ENCODE results near the gene SNX33.
A peak's percentile ranks its signal among the peaks of the same experiment; 100 is the strongest.
"Not testable (repeated sequence)": the region's sequence is repeated elsewhere in the genome, so short reads cannot be mapped to it uniquely, and the experiment has no call there.

Gene SNX33

DNA sequence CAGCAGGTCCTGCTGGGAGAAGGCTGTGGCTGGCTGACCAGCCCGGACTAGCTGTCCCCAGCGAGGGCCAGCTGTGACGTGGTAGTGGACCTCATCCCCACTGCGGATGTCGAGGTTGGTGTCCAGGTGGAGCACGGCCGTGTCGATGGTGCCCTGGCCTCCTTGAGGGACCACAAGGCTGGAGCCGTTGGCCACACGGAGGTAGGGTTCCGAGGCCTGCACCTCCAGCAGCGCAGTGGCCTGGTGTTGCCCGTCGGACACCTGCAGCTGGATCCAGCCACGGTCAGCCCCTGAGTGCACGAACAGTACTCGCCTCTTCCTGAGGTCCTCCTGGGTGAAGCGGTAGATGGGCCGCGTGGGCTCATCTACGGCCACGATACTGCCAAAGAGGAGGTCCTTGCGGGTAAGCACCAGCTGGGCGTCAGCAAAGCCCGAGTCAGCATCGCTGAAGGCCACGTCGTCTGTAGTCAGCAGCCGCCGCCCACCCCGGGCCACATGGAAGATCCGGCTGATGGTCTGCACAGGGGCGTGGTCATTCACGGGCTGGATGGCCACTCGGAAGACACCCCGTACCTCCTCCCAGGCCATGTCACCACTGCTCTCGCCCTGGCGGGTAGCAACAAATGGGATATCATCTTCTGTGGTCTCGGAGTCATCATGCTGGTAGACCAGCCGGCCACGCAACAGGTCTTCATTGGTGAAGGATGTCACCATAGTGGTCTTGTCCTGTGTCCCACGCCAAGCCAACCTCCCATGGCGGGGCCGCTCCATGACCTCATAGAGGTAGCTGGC is 40.0 kb downstream of the SNX33 start:
- TF ChIP-seq, protein P1, sequence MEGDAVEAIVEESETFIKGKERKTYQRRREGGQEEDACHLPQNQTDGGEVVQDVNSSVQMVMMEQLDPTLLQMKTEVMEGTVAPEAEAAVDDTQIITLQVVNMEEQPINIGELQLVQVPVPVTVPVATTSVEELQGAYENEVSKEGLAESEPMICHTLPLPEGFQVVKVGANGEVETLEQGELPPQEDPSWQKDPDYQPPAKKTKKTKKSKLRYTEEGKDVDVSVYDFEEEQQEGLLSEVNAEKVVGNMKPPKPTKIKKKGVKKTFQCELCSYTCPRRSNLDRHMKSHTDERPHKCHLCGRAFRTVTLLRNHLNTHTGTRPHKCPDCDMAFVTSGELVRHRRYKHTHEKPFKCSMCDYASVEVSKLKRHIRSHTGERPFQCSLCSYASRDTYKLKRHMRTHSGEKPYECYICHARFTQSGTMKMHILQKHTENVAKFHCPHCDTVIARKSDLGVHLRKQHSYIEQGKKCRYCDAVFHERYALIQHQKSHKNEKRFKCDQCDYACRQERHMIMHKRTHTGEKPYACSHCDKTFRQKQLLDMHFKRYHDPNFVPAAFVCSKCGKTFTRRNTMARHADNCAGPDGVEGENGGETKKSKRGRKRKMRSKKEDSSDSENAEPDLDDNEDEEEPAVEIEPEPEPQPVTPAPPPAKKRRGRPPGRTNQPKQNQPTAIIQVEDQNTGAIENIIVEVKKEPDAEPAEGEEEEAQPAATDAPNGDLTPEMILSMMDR (conservative IDR thresholded peaks at IDR 0.05; ENCODE audit: control insufficient read depth, insufficient read depth, low read depth, low read length) = no peak
- peak; percentile 34 for DNase-seq (ENCODE audit: low read depth)
- H3K4me3 ChIP-seq (ENCODE audit: control insufficient read depth, low read depth, low read length) = no peak overlapping the region

DNA sequence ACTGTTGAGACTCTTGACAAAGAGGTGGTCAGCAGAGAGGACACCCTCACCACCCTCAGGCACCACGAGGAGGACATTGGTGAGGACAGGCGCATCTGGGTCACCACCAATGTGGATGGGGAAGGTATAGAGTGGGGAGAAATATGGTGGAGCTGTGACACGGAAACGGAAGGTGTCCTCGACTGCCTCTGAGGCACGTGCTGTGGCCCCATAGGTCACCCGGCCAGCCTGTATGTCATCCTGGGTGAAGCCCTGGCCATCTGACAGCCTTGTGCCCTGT is 40.5 kb downstream of the SNX33 start:
- TF ChIP-seq, protein P1 (conservative IDR thresholded peaks at IDR 0.05; ENCODE audit: control insufficient read depth, insufficient read depth, low read depth, low read length) = no peak
- H3K4me3 ChIP-seq (ENCODE audit: control insufficient read depth, low read depth, low read length) = no peak overlapping the region
- DNase-seq (ENCODE audit: low read depth) = no peak

DNA sequence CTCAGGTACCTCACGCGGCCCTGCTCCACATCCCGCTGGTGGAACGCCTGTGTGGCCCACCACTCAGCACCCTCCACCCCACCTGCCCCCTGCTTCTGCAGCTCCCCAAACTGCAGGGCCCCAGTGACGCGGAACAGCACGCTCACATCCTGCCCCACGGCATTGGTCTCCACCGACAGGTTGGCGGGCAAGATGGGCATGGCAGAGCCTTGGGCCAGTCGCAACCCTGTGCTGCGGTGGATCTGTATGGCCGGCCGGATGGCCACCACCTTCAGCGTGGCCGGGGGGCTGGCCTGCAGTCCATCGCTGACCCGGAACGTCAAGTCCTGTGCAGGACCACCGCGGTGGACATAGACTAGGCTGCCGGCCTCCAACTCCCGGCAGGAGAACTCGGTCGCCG is 41.1 kb downstream of the SNX33 start:
- no peak for DNase-seq (ENCODE audit: low read depth)
- H3K4me3 ChIP-seq (ENCODE audit: control insufficient read depth, low read depth, low read length) = no peak overlapping the region
- TF ChIP-seq, protein P1 (conservative IDR thresholded peaks at IDR 0.05; ENCODE audit: control insufficient read depth, insufficient read depth, low read depth, low read length) = no peak

DNA sequence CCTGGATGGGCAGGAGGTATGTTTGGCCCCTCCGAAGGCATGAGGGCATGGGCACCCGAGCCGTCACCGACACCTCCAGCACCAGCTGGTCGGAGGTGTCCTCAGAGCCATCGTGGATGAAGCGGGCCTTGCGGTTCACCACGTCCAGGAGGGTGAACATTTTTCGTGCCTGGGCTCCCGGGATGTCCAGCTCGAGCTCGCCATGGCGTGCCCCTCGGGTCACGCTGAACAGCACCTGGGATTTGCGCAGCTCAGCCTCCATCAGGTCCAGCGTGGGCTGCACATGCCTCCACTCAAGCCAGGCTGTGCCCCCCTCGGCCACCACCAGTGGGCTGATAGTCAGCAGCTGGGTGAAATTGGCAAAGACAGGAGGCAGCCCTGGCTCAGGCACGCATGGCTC is 41.7 kb downstream of the SNX33 start:
- H3K4me3 ChIP-seq (ENCODE audit: control insufficient read depth, low read depth, low read length); DNase-seq (ENCODE audit: low read depth): not testable (repeated sequence)

DNA sequence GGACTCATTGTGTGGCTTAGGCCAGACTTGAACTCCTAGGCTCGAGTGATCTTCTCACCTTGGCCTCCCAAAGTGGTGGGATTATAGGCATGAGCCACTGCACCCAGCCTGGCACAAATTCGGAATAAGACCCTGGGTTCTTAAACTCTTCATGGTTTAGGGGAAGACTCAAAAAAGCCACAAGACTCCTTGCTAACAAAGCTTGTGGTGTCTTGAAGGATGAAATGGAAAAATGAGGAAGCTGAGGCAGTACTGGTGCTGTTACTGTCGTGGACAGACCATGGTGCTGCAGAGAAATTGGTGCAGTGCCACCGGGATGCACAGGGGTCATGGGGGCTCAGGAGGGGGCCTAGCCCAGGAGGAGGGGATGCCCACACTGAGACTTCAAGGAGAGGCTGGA is 44.6 kb downstream of the SNX33 start:
- not testable (repeated sequence) for H3K4me3 ChIP-seq (ENCODE audit: control insufficient read depth, low read depth, low read length); DNase-seq (ENCODE audit: low read depth)

DNA sequence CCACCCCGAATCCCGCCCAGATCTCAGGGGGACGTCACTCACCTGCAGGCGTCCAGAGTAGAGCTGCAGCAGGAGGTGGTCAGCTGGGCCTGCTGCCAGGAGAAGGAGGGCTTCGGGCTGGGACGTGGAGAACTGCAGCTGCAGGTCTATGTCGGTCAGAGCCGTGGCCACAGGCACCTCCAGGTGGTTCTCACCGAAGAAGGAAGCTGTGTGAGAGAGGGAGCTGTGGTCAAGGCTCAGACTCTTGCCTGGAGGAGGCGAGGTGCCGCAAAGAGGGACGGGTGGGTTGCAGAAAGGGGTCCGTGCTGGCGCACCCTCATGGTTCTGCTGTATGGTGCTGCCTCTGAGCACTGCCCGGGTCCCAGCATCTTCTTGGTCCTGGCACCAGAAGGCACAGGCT is 45.3 kb downstream of the SNX33 start:
- DNase-seq (ENCODE audit: low read depth); H3K4me3 ChIP-seq (ENCODE audit: control insufficient read depth, low read depth, low read length): not testable (repeated sequence)

DNA sequence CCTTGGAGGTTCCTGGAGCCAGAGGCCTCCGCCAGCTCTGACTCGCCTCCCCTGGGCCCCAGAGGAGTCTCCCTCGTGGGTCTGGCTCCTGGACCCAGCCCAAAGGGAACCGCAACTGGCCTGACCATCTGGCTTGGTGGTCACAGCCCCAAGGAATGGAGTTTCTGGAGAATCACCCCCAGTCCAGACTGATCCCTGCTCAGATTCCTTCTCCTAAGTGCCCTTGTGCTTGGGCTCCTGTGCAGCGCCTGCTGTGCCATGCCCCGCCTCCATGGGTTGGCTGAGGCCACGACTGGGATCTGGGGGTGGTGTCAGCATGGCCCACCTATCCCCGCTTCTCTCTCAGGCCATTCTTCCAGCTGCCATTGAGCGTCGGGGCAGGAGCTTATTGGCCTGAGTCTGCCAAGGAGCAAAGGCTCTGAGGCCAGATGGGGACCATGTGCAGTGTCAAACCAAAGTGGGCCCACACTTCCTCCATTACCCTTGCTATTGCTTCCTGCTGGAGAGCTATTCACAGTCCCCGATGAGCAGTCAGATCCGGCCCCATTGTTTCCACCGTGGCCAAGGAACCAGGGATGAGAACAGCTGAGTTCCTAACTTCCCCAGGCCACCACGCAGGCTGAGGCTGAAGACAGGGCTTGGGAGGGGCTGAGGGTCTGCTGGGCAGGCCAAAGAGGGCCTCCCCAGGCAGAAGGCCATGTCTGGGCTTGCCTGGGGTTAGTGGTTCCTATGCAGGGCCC is 46.0 kb downstream of the SNX33 start:
- TF ChIP-seq, protein P1 (conservative IDR thresholded peaks at IDR 0.05; ENCODE audit: control insufficient read depth, insufficient read depth, low read depth, low read length) = no peak
- DNase-seq (ENCODE audit: low read depth) = peak; percentile 84
- H3K4me3 ChIP-seq (ENCODE audit: control insufficient read depth, low read depth, low read length) = no peak overlapping the region

DNA sequence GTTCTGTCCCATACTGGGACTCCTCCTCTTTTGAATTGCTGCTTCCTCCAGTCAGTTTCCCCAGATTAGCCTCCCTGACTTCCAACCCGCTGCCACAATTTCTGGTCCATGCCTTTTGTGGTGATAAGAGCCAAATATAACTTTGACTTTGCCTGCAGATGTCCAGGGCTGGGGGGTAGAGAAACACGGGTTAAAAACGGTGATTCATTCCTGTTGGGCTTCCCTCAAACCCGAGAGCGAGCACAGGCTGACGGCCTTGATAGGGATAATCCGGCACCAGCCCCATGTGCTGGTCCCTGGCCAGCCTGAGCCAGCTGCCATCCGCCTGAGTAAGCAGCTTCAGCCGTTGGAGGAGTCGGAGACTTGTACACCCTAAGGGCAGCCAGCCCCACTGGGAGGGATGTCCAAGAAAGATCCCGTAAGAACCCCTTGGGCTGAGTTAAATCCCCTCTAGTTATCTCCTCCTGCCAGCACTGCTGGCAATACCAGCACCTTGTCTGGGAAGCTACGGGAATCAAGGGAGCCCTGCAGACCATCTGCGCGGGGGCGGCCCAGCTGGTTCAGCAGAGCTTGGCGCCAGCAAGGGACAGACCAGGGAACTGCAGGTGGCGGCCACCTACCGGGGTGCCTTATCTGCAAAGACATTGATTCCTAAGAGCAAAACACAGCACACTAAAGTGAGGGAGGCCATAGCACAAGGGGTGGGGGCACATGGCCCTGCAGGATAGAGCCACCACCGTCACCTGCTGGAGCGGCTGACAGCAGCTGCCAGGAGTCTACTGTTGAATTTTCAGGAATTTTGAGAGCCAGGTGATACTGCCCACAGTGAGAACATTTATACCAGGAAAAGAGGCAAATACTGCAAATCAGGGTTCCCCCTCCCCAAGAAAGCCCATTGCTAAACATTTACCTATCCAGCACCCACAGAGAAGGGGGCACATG is 46.8 kb downstream of the SNX33 start:
- DNase-seq (ENCODE audit: low read depth) = peak; percentile 98
- H3K4me3 ChIP-seq (ENCODE audit: control insufficient read depth, low read depth, low read length) = no peak overlapping the region
- TF ChIP-seq, protein P1 (conservative IDR thresholded peaks at IDR 0.05; ENCODE audit: control insufficient read depth, insufficient read depth, low read depth, low read length) = peak; percentile 25

All from fibroblast of mammary gland (primary cell).